Stimulated activated CD8-positive, alpha-beta memory T cell treated with anti-CD3 and anti-CD28 coated beads, Interleukin-15, amount 100 ng/mL, for 1 hour (primary cell): ENCODE measurements around the gene EPB41.
"Not testable (repeated sequence)": the region's sequence is repeated elsewhere in the genome, so short reads cannot be mapped to it uniquely, and the experiment has no call there.

ENCODE experiments used
- DNase-seq: peaks from one replicate; pipeline ENCODE4 v3.0.0-alpha.2; 2020; ENCODE audit warnings: low read depth

EPB41 gene

GRCh38 chr1:28927648-28928313, 13.4 kb downstream of the EPB41 start:
- DNase-seq: no peak

DNA sequence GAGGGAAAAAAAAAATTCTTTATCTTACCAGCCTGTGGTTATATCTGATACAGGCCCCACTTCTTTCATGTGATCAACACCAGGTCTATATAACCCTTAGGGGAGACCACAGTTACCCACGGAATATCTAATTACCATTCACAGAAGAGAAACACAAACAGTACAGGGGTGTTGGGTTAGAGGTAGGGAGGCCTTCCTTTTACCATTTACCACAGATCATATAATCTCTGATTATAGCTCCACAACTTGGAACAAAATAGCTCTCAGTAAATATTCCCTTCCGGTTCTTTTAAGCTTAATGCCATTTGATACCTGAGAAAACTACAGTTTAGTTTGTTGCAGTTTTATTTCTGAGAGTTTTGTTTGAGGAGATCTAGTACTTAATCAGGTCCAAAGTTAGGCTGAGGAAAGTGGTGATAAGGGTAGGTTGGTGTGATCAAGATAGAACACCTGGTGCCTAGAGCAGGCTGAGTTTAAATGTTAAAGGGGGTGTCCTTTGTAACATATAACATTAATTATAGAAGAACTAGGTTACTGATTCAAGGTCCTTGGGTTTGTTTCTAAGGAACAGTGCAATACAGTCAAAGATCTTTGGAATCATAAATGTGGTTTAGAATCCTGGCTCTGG, 14.1 kb downstream of the EPB41 start:
- no peak for DNase-seq

- no peak for DNase-seq
Measured at GRCh38 chr1:28933277-28933676, 18.9 kb downstream of the EPB41 start.

- DNase-seq: no peak
Measured at GRCh38 chr1:28933918-28934317, 19.5 kb downstream of the EPB41 start.

DNA sequence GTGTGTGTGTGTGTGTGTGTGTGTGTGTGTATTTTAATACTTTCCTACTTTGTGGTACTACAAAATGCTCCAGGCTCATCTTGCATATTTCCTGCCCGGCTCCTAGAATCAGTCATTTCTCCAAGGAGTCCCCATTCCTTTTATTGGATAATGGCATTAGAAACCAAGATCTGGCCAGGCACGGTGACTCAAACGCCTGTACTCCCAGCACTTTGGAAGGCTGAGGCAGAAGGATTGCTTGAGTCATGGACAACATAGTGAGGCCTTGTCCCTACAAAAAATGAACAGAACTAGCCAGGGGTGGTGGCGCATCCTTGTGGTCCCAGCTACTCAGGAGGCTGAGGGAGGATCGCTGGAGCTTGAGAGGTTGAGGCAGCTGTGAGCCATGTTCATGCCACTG, 20.3 kb downstream of the EPB41 start:
- no peak for DNase-seq

- no peak for DNase-seq
Measured at GRCh38 chr1:28935293-28935692, 20.9 kb downstream of the EPB41 start.

DNA sequence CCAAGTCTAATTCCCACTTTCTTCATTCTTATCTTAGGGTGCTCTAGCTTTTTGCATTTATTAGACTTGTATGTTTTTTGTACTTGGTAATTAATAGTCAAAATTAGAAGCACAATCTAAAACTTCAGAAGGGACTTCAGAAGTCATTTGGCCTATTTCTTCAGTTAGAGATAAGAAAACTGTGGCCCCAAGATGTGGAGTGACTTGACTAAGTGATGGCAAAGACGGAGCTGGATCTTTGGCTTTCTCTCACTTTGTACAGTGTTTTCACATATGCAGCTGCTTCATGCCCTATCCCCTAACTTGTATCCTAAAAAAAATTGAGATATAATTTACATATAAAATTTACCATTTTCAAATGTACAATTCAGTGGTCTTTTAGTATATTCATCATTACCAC, 21.7 kb downstream of the EPB41 start:
- no peak for DNase-seq

GRCh38 chr1:28936528-28936927, 22.2 kb downstream of the EPB41 start:
- no peak for DNase-seq

DNA sequence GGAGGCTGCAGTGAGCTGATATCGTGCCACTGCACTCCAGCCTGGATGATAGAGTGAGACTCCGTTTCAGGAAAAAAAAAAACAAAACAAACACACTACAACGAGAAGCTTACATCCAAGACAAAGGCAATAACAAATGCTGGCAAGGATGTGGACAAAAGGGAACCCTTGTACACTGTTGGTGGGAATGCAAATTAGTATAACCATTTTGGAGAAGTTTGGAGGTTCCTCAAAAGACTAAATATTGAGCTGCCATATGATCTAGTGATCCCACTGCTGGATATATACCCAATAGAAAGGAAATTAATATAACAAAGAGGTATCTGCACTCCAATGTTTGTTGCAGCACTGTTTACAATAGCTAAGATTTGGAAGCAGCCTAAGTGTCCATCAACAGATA, 29.2 kb downstream of the EPB41 start:
- not testable (repeated sequence) for DNase-seq

DNA sequence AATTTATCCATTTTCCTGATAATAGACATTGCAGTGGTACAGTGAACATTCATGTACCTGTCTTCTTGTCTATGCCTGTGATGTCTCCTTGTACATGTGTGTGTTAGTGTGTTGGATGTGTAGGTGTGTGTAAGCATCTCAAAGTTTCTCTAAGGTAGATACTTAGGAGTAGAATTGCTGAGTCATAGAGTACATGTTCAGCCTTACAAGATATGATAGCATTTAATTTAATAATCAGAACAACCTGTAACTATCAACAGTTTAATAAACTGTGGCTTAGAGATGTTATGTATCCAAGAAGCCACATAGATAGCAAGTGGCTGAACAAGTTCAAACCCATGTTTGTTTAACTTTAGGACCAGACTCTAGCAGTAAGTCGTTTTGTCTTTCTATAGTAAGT, 35.6 kb downstream of the EPB41 start:
- no peak for DNase-seq

- no peak for DNase-seq
Measured at GRCh38 chr1:28950449-28950848, 36.1 kb downstream of the EPB41 start.

DNA sequence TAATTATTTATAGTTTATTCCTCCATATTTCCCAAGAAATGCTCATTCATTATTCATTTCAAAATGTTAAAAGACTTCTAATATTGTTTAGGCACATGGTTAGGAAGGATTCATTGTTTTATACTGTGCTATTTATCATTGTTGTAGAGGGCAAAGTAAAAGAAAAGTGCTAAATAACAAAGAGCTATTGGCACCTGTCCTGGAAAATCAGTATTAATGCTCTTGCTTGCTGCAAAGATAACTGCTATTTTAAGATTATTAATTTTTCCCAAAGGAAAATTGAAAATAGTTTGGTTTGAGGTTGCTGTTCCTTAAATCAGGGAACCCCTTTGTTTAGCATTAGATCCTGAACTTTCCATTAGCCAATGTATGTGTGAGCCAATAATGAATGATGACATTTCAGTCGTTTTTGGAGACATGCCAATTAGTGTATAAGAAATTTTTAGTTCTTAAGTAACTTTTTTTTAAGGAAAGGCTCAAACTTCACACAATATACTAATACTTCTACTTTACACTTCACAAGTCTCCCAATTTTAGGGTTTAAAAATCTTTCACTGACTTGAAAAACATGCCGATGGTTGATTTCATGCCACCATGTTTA, 39.9 kb downstream of the EPB41 start:
- no peak for DNase-seq

GRCh38 chr1:28956038-28956464, 41.7 kb downstream of the EPB41 start:
- no peak for DNase-seq

DNA sequence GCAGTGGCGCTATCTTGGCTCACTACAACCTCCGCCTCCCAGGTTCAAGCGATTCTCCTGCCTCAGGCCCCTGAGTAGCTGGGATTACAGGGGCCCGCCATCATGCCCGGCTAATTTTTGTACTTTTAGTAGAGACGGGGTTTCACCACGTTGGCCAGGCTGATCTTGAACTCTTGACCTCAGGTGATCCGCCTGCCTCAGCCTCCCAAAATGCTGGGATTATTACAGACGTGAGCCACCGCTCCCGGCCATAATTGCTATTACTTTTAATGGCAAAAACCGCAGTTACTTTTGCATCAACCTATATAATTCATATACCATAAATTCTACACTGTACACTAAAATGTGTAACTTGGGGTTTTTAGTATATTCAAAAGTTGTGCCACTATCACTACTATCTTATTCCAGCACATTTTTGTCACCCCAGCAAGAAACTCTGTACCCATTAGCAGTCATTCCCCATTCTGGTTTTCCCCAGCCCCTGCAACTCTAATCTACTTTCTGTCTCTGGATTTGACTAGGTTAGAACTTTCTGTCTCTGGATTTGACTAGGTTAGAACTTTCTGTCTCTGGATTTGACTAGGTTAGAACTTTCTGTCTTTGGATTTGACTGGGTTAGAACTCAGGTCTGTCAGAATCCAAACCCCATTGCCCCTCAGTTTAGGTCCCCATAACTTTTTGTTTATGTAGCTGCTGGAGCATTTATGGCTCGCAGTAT, 47.9 kb downstream of the EPB41 start:
- not testable (repeated sequence) for DNase-seq

- DNase-seq: no peak
Measured at GRCh38 chr1:28965271-28965870, 51.0 kb downstream of the EPB41 start.

GRCh38 chr1:28966617-28967016, 52.2 kb downstream of the EPB41 start:
- DNase-seq: no peak

- no peak for DNase-seq
Measured at GRCh38 chr1:28971980-28972771, 57.8 kb downstream of the EPB41 start.

DNA sequence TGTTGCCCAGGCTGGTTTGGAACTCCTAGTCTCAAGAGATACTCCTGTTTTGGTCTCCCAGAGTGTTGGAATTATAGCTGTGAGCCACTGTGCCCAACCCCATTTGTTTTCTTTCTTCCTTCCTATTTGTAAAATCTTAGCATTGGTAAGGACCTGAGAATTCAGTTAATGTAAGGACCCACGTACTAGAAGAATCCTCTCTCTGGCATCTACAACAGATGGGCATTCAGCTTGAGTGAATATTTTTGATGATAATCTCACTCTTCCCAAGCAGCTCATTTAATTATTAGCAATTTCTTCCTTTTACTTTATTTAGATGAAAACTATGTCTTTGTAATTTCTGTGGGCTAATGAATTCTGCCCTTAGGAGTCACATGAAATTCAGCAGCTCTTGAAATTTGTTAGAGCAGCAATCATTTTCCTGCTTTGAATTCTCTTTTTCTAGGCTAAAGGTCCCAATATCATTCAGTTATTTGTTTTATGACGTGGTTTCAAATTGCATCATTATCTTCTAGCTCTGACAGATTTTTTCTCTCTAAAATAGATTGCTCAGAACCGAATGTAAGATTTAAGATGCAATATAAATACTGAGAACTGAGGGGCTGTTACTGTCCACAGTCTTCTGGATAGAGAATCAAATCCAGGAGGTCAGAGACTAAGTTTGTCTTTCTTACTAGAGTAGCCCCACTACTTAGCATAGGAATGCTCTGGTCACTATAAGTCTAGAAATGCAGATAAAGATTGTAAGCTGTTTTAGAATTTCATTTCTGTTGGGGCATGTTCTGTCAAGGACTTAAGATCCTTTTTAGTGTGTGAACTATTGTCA, 59.4 kb downstream of the EPB41 start:
- DNase-seq: no peak

- no peak for DNase-seq
Measured at GRCh38 chr1:28974432-28974831, 60.1 kb downstream of the EPB41 start.

- DNase-seq: no peak
Measured at GRCh38 chr1:28976248-28976647, 61.9 kb downstream of the EPB41 start.

- DNase-seq: no peak
Measured at GRCh38 chr1:28981210-28981609, 66.8 kb downstream of the EPB41 start.
